H9 (cell line): ENCODE measurements around the gene PJA2. TPM values are rescaled to one million over a fixed set of nuclear protein-coding genes. Genes with fewer than 3 reads are reported as not detected.

ENCODE experiments used
- DNase-seq: peaks from one replicate; pipeline ENCODE4 v3.0.0-alpha.2; 2017
- H2AFZ ChIP-seq: one replicate; pipeline ENCODE4 v1.6.1; 2013; ENCODE audit warnings: mild to moderate bottlenecking, low read length, control low read depth, moderate library complexity
- H2AK5ac ChIP-seq: 2 replicates; pipeline ENCODE4 v1.6.1; 2013; ENCODE audit warnings: low read length, control low read depth, mixed read lengths; ENCODE audit not compliant: insufficient read length
- H2BK120ac ChIP-seq: one replicate; pipeline ENCODE4 v1.6.1; 2013; ENCODE audit warnings: low read depth, mild to moderate bottlenecking, low read length, control low read depth, inconsistent platforms; ENCODE audit not compliant: poor library complexity, severe bottlenecking
- H2BK12ac ChIP-seq: 2 replicates; pipeline ENCODE4 v1.6.1; 2013; ENCODE audit warnings: low read length, control low read depth, mixed read lengths, low read depth; ENCODE audit not compliant: insufficient read length
- H2BK15ac ChIP-seq: 2 replicates; pipeline ENCODE4 v1.6.1; 2013; ENCODE audit warnings: low read depth, low read length, control low read depth
- H2BK20ac ChIP-seq: one replicate; pipeline ENCODE4 v1.6.1; 2013; ENCODE audit warnings: low read depth, mild to moderate bottlenecking, low read length, control low read depth, inconsistent platforms; ENCODE audit not compliant: poor library complexity, severe bottlenecking
- H2BK5ac ChIP-seq: 2 replicates; pipeline ENCODE4 v1.6.1; 2013; ENCODE audit warnings: low read length, control low read depth, mixed read lengths; ENCODE audit not compliant: insufficient read length
- H3K14ac ChIP-seq: 2 replicates; pipeline ENCODE4 v1.6.1; 2013; ENCODE audit warnings: low read length, control low read depth; ENCODE audit not compliant: insufficient read depth
- H3K18ac ChIP-seq: 2 replicates; pipeline ENCODE4 v1.6.1; 2013; ENCODE audit warnings: low read depth, mild to moderate bottlenecking, mixed read lengths, low read length, control low read depth; ENCODE audit not compliant: insufficient read length
- H3K23ac ChIP-seq: 2 replicates; pipeline ENCODE4 v1.6.1; 2013; ENCODE audit warnings: low read length, control low read depth, mixed read lengths, low read depth; ENCODE audit not compliant: insufficient read length
- H3K23me2 ChIP-seq: 2 replicates; pipeline ENCODE4 v1.6.1; 2013; ENCODE audit warnings: low read depth, mild to moderate bottlenecking, mixed read lengths, low read length, control low read depth; ENCODE audit not compliant: insufficient read length, poor library complexity, severe bottlenecking
- H3K27ac ChIP-seq: 2 replicates; pipeline ENCODE4 v1.5.1; 2013; ENCODE audit warnings: low read length, control low read depth, mixed read lengths, low read depth; ENCODE audit not compliant: insufficient read length
- H3K27me3 ChIP-seq: 2 replicates; pipeline ENCODE4 v1.6.1; 2013; ENCODE audit warnings: low read length, control low read depth, inconsistent platforms; ENCODE audit not compliant: insufficient read depth
- H3K4ac ChIP-seq: 2 replicates; pipeline ENCODE4 v1.6.1; 2013; ENCODE audit warnings: low read depth, mild to moderate bottlenecking, control low read depth, inconsistent platforms, low read length, moderate library complexity
- H3K4me1 ChIP-seq: 2 replicates; pipeline ENCODE4 v1.6.1; 2013; ENCODE audit warnings: low read length, control low read depth, inconsistent platforms; ENCODE audit not compliant: insufficient read depth
- H3K4me2 ChIP-seq: 2 replicates; pipeline ENCODE4 v1.6.1; 2013; ENCODE audit warnings: low read length, control low read depth, mixed read lengths; ENCODE audit not compliant: insufficient read length, insufficient read depth
- H3K56ac ChIP-seq: 2 replicates; pipeline ENCODE4 v1.6.1; 2013; ENCODE audit warnings: low read depth, mild to moderate bottlenecking, mixed read lengths, low read length, control low read depth; ENCODE audit not compliant: insufficient read length
- H3K79me1 ChIP-seq: 2 replicates; pipeline ENCODE4 v1.6.1; 2013; ENCODE audit warnings: low read depth, mild to moderate bottlenecking, moderate library complexity, low read length, control low read depth, inconsistent platforms; ENCODE audit not compliant: insufficient read depth, poor library complexity, severe bottlenecking
- H3K79me2 ChIP-seq: 2 replicates; pipeline ENCODE4 v1.6.1; 2013; ENCODE audit warnings: low read length, control low read depth, inconsistent platforms; ENCODE audit not compliant: insufficient read depth
- H3K9ac ChIP-seq: 2 replicates; pipeline ENCODE4 v1.6.1; 2013; ENCODE audit warnings: low read length, control low read depth, mixed read lengths; ENCODE audit not compliant: insufficient read length; ENCODE audit errors: extremely low read depth
- H3K9me3 ChIP-seq: one replicate; pipeline ENCODE4 v1.6.1; 2013; ENCODE audit warnings: low read depth, low read length, inconsistent platforms; ENCODE audit not compliant: control insufficient read depth
- H3T11ph ChIP-seq: one replicate; pipeline ENCODE4 v1.6.1; 2013; ENCODE audit warnings: mild to moderate bottlenecking, low read length, control low read depth, inconsistent platforms
- H4K20me1 ChIP-seq: one replicate; pipeline ENCODE4 v1.6.1; 2013; ENCODE audit not compliant: control insufficient read depth, insufficient read length, insufficient read depth
- H4K5ac ChIP-seq: 2 replicates; pipeline ENCODE4 v1.6.1; 2013; ENCODE audit warnings: low read depth, mild to moderate bottlenecking, mixed read lengths, low read length, control low read depth; ENCODE audit not compliant: insufficient read length
- H4K8ac ChIP-seq: replicated peaks from 2 replicates; pipeline ENCODE4 v1.6.1; 2013; ENCODE audit warnings: low read length, control low read depth, mixed read lengths, low read depth; ENCODE audit not compliant: insufficient read length
- H4K91ac ChIP-seq: 2 replicates; pipeline ENCODE4 v1.6.1; 2013; ENCODE audit warnings: low read depth, mild to moderate bottlenecking, moderate library complexity, mixed read lengths, low read length, control low read depth; ENCODE audit not compliant: insufficient read length
- H3K27ac Mint-ChIP-seq, 3 experiments: 2 replicates in 2 of 3; 3 replicates in 1 of 3; pipeline ENCODE4 v1.8.0; 2020 to 2021; ENCODE audit warnings: mixed read lengths in 3 of 3, mild to moderate bottlenecking in 1 of 3, moderate library complexity in 1 of 3
- H3K27me3 Mint-ChIP-seq: 2 replicates; pipeline ENCODE4 v1.8.0; 2021; ENCODE audit warnings: low read depth, mild to moderate bottlenecking, moderate library complexity, mixed read lengths
- H3K36me3 Mint-ChIP-seq, 3 experiments: 2 replicates in 2 of 3; 3 replicates in 1 of 3; pipeline ENCODE4 v1.8.0; 2020 to 2021; ENCODE audit warnings: low read depth in 3 of 3, mixed read lengths in 3 of 3; ENCODE audit not compliant: insufficient read depth in 1 of 3
- H3K4me1 Mint-ChIP-seq, 2 experiments: 2 replicates each; pipeline ENCODE4 v1.8.0; 2020; ENCODE audit warnings: mixed read lengths in 2 of 2
- H3K4me3 Mint-ChIP-seq, 2 experiments: 2 replicates in 1 of 2; 3 replicates in 1 of 2; pipeline ENCODE4 v1.8.0; 2020 to 2021; ENCODE audit warnings: mild to moderate bottlenecking in 2 of 2, mixed read lengths in 2 of 2, moderate library complexity in 1 of 2
- H3K9me3 Mint-ChIP-seq, 2 experiments: 2 replicates in 1 of 2; 3 replicates in 1 of 2; pipeline ENCODE4 v1.8.0; 2020; ENCODE audit warnings: mild to moderate bottlenecking in 2 of 2, mixed read lengths in 2 of 2, moderate library complexity in 1 of 2
- WGBS: extraction: QIAGEN DNeasy Blood & Tissue Kit; methylation state at CpG from one replicate; pipeline ENCODE4 v1.1.7; 2013; ENCODE audit warnings: missing lambda C conversion rate, low lambda C conversion rate, mixed read lengths; ENCODE audit not compliant: insufficient read length; ENCODE audit errors: extremely low coverage; 5-methylcytosine and 5-hydroxymethylcytosine counted together
- total RNA-seq: library from RNA; stranded (reverse); gene quantifications from 2 replicates; pipeline ENCODE4 v1.2.1, GENCODE V29; 2021
- TF ChIP-seq, protein P1 (sequence below): fragments of 200-600 bp; sonication (generic); conservative IDR thresholded peaks from 3 replicates; pipeline ENCODE4 v1.8.0; 2021; ENCODE audit warnings: antibody characterized with exemption, mild to moderate bottlenecking

PJA2 gene
- total RNA-seq, 1 experiment from 2014 or later = 41.5 TPM

DNA sequence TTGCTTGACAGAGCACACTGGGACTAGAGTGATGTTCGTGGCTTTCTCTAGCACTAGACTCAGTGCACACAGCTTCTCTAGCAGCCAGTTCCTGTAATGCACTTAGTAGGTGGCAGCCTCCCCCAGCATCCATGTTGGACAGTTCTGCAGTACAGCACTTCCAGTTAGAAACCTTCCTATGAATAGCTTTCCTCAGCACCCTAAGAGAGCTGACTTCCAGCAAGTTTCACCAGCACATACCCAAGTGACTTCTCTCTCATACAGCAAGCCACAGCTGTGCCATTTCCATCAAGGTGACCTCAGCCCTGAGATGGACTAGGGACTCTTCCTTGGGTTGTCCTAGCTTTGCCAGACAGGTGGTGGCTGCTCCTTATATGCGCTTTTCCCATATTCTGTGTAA, 60.4 kb downstream of the PJA2 start:
- no peak overlapping the region for H4K91ac ChIP-seq
- H2BK5ac ChIP-seq = no peak overlapping the region
- no peak overlapping the region for H3K23ac ChIP-seq
- H2AK5ac ChIP-seq = no peak overlapping the region
- no CpG with 5 or more reads among the region's 2 CpGs for WGBS
- Mint-ChIP-seq H3K27me3 (no peaks in the 10 kb centered on the region), H3K4me3 (no peak overlapping the region), H3K4me1 (no peaks in the 10 kb centered on the region), H3K36me3 (peaks cover 9 to 20% (median 18%) of the 10 kb centered on the region in 3 experiments; a peak in 6 of 7 replicates), H3K9me3 (no peaks in the 10 kb centered on the region), H3K27ac (no peak overlapping the region)
- H2BK15ac ChIP-seq = no peak overlapping the region
- no peaks in the 10 kb centered on the region for H3K79me1 ChIP-seq
- no peaks in the 10 kb centered on the region for H3K9me3 ChIP-seq
- H2BK20ac ChIP-seq = no peak overlapping the region
- no peak overlapping the region for H3K18ac ChIP-seq
- H4K5ac ChIP-seq = no peak overlapping the region
- H2BK120ac ChIP-seq = no peak overlapping the region
- no peak overlapping the region for H3K14ac ChIP-seq
- no peak for DNase-seq
- H3K9ac ChIP-seq = no peak overlapping the region
- H3K56ac ChIP-seq = no peak overlapping the region
- H3K4me2 ChIP-seq = no peak overlapping the region
- H3K4me1 ChIP-seq = no peaks in the 10 kb centered on the region
- TF ChIP-seq, protein P1, sequence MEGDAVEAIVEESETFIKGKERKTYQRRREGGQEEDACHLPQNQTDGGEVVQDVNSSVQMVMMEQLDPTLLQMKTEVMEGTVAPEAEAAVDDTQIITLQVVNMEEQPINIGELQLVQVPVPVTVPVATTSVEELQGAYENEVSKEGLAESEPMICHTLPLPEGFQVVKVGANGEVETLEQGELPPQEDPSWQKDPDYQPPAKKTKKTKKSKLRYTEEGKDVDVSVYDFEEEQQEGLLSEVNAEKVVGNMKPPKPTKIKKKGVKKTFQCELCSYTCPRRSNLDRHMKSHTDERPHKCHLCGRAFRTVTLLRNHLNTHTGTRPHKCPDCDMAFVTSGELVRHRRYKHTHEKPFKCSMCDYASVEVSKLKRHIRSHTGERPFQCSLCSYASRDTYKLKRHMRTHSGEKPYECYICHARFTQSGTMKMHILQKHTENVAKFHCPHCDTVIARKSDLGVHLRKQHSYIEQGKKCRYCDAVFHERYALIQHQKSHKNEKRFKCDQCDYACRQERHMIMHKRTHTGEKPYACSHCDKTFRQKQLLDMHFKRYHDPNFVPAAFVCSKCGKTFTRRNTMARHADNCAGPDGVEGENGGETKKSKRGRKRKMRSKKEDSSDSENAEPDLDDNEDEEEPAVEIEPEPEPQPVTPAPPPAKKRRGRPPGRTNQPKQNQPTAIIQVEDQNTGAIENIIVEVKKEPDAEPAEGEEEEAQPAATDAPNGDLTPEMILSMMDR = no peak
- no peaks in the 10 kb centered on the region for H3K23me2 ChIP-seq
- H4K20me1 ChIP-seq = no peaks in the 10 kb centered on the region
- no peak overlapping the region for H2BK12ac ChIP-seq
- no peak overlapping the region for H3K27ac ChIP-seq
- H4K8ac ChIP-seq = no peak overlapping the region
- no peak overlapping the region for H3K4ac ChIP-seq
- H3K79me2 ChIP-seq = no peaks in the 10 kb centered on the region
- H3K27me3 ChIP-seq = no peaks in the 10 kb centered on the region
- no peak overlapping the region for H3T11ph ChIP-seq
- H2AFZ ChIP-seq = no peak overlapping the region
